AG08396 (cell line): ENCODE measurements around the gene WNT3.
"Not testable (repeated sequence)": the region's sequence is repeated elsewhere in the genome, so short reads cannot be mapped to it uniquely, and the experiment has no call there.

Experiments used
- DNase-seq: peaks from one replicate; pipeline ENCODE4 v3.0.0; 2012; ENCODE audit warnings: low spot score, mixed read lengths

The WNT3 gene

DNA sequence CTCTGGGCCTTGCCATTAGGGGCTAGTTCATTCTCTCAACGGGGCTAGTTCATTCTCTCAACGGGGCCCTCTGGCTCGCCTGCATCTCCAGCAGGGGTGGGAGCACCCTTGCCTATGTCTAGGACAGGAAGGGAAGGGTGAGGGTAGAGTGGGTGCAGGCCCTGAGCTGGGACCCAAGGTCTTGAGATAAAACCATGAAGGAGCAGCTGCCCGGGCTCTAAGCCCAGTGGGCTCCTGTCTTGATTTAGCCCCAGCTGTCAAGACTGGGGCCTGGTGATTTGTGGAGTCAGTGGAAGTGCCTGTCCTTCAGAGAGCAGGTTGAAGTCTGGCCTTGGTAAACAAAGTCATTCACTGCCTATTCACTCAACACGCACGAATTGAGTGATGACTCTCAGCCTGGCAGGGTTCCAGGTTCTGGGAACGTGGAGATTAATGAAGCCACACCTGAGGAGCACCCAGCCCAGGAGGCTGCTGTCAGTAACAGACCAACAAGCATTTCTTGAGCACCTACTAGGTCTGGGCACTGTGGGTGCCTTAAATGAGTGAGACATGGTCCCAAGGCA lies 35.4 kb downstream of the WNT3 start:
- DNase-seq: no peak

DNA sequence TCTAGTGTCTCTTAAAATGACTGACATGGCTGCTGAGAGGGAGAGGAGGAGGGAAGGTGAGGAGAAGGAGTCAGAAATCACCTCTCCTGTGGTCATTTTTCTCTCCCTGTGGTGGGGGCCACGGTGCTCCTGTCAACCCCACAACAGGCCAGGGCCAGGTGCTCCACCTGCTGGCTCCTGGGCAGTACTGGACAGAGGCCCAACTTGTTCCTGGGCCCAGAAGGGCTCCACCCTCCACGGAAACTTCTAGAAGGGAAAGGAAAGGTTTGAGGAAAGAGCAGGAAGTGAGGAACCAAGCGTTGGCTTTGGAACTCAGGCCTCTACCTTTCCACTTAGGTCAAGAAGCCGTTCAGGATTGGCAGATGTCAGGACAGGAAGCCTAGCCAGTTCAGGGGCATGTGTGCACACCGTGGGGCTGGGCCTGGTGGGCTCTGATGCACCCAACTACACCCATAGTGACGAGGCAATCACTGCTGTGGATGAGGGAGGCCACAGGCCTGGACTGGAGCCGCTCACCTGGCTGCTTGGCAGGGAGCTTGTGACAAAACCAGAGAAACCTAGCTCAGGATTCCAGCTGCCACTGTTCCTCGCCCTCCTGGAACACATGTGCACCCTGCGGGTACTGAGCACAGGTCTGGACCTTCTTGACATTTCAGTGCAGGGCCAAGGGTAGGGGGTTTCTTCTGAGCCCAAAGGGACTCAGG lies 36.1 kb downstream of the WNT3 start:
- DNase-seq: peak; percentile 41

DNA sequence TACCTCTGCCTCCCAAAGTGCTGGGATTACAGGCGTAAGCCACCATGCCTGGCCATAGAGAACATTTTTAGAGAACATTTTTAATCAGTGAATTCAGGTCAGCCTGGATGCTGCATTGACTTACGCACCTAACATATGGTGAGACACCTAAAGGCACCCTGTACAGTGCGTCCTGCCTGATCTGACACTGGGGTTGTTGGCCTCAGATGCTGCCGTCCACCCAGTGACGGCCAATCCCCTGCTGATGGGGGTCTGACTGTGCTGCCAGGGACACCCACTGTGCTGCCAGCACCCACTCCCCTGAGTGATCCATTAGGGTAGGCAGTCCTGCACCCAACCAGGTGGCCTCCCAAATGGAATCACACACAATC lies 38.5 kb downstream of the WNT3 start:
- DNase-seq: no peak

DNA sequence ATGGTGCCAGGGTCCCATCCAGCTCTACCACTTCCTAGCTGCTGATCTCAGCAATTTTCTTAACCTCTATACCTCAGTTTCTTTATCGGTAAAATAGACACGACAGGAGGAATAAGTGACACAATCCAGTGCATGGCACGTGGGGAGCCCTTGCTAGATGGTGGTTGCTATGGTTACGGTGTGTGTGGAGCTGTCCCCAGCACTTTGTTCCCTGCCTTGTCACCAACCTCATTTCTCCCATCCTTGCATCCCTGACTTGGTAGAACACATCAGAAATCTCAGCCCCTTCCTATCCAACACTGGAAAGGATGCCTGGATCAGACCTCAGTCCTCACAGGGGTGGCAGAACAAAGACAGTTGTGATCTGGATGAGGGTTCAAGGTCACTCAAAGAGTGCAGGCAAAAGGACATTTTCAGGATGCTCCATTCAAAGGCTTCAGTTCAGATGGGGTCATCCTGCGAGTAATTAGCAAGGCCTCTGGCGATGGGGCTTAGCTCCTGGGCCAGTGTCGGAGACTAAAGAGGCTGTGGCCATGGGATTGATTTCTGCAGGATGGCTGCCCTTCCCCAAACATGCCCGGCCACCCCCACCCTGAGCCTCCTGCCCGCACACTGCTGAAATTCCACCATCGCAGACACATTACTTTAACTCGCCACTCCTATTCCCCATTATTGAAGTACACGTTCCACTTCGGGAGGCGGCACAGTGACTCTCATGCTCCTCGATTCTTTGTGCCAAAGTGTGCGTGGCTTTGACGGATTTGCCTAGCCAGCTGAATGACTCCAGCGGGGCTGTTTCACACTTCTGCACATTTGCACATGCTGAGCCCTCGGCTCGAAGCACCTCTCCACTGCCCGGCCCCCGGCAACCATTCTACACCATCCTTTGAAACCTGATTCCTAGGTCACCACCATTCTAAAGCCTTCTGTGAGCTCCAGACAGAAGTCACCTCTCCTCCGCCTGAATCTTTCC lies 40.3 kb downstream of the WNT3 start:
- no peak for DNase-seq

DNA sequence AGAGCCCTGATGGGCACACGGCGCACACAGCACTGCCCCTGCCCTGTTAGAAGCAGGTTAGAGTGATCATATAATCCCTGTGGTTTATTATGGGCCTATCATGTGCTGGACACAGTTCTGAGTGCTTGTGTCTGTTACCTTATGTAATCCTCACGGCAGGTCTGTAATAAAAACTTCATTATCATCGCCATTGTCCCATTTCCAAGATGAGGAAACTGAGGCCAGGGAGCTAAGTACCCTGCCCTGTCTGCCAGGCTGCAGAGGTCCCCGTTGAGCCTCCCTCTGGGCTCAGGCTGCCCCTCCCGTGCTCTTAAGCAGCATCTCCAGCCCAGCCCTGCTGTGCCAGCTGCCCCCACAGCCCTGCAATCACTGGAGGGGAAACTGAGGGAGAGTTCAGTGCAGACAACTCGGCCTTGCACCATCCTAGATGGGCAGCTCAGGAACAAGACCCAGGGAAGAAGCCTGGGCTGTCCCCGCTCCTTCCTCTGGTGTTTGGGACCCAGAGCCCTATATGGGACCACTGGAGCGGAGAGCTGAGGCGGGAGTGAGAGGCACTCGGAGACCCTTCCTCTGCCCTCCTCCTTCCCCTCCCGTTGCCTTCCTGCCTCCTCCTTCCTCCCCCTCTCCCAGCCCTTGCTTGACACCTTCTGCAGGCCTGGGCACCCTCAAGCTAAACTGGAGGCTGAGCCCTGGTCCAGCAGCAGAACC lies 42.0 kb downstream of the WNT3 start:
- DNase-seq: no peak

DNA sequence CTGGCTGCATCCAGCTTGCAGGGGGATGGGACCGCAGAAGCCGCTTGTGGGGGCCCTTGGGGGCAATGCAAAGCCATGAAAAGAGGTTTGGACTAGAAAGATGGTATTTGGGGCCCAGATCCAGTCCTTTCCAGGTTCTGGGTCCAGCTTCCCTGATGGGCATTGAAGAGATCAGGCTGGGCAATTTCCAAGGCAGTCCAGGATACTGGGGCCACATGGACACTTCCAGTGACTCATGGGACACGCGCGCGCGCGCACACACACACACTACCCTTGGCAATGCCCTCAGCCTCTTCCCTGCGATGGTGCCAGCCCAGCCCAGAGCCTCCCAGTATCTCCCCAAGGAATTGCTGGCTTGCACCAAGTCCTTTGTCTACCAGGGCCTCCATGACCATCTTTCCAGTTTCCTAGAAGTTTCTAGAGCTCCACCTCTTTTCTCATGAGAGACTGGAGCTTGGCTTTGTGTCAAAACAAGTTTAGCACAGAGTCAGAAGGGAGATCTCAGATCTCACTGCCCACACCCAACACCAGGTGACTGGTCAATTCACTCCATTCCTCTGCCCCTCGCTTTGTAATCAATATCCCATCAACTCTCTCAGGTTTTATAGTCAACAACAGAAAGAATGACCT lies 44.3 kb downstream of the WNT3 start:
- no peak for DNase-seq

DNA sequence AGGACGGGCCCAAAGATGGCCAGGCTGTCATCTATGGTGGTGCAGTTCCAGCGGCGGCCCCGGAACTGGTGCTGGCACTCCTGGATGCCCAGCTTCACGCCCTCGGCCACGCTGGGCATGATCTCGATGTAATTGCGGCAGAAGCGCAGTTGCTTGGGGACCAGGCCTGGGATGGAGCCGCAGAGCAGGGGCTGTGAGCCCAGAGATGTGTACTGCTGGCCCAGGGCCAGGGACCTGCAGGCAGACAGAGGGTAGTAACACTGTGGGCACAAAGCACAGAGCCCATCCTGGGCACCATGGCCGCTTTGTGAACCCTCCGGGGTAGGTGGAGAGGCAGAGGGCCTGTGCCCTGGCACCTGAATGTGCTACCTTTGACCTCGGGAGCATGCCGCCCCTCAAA lies 44.8 kb downstream of the WNT3 start:
- DNase-seq: no peak

DNA sequence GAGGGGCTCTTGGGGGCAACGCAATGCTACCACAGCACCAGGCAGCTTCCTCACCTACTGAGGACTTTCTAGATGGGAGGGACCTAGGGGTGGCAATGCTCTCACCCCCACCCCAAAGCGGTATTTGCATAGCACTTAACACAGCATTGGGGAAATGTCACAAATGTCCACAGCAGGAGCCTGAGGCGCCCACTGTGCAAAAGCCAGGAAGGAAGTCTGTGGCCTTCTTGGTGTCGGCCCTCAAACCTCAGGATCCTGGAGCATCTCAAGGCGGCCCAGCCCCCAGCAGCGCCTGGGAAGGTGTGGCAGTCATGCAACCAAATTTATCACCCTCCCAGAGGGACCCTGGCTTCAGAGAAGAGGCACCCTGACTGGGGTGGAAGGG lies 45.3 kb downstream of the WNT3 start:
- no peak for DNase-seq

DNA sequence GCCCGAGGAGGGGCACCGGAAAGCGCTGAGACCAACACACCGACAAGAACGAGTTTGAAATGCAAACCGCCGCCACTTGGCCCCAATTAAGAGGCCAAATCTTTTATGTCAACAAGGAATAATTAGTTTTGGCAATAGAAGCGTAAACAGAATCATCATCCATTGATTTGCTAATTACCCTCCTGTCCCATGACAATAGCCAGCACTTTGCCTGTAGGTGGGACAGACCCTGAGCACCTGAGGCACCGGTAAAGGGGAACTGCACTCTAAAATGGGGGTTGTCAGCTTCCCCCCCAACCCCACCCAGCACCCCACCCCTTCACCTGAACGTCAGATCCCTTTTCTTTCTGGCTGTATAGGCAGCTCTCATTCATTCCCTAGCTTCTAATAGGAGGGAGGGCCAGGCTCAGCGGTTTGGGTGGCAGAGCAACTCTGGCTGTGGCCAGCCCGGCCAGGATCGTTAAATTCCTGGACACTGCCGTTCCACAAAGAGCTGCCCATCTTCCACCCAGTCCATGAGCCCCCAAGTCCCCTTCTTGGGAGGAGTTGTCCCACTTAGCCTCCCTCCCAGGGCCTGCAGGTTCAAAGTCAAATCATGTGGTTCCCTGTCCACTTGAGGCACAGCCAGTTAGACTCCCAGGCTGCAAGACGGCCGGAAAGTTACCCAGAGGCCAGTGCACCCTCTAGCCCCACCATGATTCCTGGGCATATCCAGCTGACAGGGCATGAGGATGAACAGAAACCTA lies 45.8 kb downstream of the WNT3 start:
- DNase-seq: no peak

DNA sequence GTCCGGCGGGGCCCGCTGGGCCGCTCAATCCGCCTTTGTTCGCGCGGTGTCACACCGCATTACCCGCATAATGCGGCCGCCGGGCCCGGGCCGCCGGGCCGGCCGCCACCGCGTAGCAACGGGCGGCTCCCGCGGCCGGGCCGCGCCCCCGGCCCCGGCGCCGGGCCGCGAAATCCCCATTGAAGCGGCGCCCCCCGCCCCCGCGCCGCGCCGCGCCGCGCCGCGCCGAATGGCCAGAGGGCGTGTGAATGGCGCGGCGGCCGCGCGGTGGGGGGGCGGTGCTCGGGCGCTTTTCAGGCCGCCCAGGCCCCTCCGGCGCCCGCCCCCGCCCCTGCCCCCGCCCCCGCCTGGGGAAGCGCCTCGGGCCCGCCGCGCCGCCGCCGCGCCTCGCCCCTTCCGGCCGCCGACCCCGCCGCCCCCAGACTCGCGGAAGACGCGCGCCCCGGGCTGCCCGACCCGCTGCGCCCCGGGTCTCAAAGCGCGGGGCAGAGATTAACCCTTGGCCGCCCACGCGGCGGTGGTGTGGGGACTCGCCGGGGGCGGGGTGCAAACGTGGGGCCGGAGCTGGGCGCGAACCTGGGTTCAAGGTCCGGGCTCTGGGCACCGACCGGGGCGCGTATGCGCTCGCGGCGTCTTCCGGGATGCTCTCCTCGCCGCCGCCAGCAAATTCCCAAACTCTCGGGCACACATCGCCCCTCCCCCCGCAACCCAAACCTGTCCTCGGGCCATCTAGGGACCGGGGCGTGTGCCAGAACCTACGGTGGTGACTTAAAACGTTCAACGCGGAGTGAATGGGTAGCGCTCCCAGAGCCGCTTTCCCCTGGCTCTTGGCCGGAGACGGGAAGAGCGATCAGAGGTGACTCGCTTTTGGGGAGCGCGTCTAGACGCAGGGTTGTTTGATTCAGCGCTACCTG lies 46.7 kb downstream of the WNT3 start:
- peak; percentile 65 for DNase-seq

DNA sequence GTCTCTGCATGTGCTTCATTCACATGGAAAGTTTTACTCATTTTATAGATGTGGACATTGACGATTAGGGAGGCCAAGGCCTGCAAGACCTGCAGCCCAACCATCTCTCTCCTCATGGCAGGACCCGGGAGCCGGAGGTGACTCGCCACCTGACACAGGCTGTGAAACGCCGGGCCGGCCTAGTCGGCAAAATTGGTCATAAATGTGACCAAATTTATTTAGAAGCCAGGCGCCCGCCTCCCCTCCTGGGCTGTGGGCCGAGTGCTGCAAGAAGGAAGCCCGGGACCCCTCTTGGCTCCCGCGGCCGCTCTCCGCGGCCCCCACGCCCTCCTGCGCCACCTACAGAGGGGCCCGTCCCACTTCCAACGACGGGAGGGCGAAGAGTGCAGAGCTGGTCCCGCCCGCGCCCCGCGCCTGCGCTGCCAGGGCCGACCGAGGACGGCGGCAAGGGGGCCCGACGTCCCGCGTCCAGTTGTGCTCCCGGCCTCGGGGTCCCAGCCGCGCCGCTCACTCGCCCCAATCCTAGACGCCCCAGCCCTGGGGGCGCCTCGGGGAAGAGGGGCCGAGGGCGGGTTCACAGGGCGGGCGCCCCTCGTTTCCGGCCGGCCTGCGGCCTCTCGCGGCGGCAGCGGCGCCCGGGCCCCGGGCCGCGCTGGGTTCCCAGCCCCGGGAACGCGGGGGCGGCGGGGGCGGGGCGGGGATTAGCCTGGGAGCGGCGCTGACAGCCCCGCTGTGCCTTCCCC lies 47.5 kb downstream of the WNT3 start:
- peak; percentile 77 for DNase-seq

DNA sequence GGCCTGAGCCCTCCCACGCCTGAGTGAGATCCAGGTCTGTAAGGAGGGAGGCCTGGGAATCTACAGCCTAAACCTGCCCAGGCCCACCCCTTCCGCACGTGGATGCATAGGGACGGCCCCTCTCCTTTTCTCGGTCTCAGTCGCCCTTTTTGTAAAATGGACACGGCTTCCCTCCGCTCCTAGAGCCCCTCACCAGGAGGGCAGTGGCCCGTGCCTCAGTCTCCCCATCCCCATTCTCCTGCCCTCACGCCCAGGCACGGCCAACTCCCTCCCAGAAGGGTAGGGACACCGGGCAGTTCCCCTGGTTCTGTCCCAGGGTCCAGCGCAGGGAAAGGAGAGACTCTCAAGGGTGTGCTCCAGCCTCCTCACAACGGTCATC lies 48.1 kb downstream of the WNT3 start:
- no peak for DNase-seq

DNA sequence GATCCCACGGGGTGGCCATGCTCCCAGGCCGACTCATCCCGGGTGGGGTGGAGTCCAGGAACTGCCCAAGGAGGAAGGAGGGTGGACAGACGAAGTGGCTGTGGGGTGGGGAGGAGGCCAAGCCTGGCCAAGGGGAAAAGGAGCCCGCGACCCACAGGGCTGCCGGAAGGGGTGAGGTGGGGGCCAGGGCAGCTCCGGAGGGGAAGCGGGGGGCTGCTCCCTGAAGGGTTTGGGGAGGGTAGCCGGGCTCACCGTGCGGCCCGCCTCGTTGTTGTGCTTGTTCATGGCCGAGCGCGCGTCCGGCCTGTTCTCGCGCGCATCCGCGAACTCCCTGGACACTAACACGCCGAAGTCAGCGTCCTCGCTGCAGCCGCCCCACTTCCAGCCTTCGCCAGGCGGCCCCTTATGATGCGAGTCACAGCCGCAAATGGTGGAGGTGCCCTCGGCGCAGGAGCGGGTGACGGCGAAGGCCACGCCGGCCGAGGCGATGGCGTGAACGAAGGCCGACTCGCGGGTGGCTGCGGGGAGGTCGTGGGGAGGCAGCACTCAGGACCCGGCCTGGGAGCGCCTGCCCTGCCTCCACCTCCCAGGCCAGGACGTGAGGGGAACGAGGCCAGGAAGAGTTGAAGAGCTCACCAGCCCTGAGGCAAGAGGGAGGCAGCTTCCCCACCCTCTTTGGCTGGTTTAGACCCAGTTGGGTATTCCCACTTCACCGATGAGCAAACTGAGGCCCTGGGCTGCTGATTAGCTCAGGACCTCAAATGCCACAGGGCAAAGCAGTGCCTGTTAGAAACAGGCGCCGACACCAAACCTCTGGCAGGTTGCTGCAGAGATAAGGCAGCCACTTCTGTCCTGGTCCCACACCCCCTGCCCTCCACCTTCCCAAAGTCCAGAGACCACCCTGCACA lies 48.7 kb downstream of the WNT3 start:
- DNase-seq: peak; percentile 8

DNA sequence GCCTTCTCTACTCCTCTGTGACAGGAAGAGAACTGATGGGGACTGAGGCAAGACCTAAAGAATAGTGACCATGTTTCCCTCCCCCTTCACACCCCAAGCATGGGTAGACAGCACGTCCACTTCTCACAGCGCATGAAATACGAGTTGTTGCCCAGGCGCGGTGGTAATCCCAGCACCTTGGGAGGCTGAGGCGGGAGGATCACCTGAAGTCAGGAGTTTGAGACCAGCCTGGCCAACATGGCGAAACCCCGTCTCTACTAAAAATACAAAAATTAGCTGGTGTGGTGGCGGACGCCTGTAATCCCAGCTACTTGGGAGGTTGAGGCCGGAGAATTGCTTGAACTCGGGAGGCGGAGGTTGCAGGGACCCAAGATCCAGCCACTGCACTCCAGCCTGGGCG lies 49.6 kb downstream of the WNT3 start:
- not testable (repeated sequence) for DNase-seq

DNA sequence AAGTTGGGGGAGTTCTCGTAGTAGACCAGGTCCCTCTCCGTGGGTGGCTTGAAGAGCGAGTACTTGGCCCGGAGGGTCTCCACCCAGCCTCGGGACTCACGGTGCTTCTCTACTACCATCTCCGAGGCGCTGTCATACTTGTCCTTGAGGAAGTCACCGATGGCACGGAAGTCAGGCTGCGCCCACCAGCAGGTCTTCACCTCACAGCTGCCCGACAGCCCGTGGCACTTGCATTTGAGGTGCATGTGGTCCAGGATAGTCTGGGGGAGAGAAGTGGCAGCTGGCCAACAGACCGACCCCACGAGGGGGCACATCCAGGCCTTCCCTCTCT lies 50.0 kb downstream of the WNT3 start:
- no peak for DNase-seq

DNA sequence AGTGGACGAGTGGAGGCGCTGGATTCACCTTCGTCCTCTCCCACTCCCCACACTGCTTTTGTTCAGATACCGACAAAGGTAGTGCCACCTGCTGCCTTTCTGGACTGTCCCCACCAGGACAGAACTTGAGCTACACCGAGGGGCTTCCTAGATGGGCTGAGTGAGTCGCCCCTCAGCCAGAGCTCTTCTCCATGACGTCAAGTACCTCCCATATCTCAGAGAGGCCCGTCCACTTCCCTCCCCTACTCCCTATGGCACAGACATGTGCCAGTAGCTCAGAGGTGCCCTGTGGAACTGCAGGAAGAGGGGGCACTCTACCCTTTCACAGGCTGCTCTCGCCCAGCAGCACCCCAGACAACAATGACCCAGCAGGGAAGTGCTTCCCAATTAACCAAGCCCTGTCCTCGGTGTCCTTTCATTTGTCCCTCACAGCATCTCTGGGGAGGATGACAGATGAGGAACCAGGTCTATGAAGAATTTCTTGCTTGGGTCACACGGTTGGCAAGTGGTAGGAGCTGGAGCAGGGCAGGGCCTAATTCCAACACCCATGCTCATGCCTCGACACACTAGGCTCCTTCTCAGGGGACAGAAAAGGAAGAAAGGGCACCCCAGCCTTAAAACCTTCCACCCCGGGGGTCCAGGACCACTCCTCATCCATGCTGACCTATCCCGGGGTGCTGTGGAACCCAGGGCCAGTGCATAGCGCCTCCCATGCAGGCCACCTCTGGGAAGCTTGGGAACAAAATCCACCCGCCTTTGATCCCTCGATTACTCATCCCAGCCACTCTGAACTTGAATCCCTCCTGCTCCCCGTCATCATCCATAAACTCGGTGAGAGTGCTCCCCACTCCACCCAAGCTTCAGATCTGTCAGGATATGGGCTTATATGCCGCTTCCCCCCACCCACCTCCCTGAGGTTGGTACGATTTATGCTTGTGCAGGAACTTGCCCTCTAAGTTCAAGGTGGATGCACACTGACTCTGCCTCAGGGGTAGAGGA lies 51.7 kb downstream of the WNT3 start:
- DNase-seq: no peak

DNA sequence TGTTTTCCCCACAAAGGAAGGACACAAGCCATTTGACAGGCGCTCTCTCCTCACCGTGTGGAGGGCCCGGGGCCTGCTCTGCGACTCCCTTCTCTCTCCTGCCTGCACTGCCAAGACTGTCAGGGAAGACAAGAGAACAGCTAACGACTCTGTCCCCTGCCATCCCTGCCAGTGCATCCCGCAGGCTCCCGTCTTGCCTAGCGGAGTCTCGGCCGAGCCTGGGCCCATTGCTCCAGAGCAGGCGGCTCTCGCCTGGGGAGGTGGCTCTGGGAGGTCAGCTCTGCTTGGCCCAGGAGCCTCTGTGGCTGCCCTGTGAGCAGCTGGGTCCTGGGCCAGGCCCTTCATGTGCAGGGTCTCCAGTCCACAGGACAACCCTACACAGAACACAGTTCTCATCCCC lies 53.0 kb downstream of the WNT3 start:
- DNase-seq: no peak
